GM08714 (cell line): Measurements from ENCODE around the gene HSFX4.

Experiments used
- H3K4me3 ChIP-seq: fragments of 200-500 bp; sonication (Bioruptor generic); 2 replicates; pipeline ENCODE4 v1.5.1; 2014; ENCODE audit warnings: mild to moderate bottlenecking, low read length, inconsistent platforms
- ZNF274 ChIP-seq: IDR thresholded peaks from 2 replicates; pipeline ENCODE4 v1.6.1; 2012; ENCODE audit warnings: mild to moderate bottlenecking, low read depth, low read length

Gene HSFX4

GRCh38 chrX:149962859-149963757 is 33.7 kb downstream of the HSFX4 start:
- TF ChIP-seq ZNF274: no peak
- no peak overlapping the region for H3K4me3 ChIP-seq

GRCh38 chrX:149979126-149979644 is 49.8 kb downstream of the HSFX4 start:
- no peak overlapping the region for H3K4me3 ChIP-seq
- no peak for TF ChIP-seq ZNF274
